ENCODE measurements around the gene APLP1.
"Not testable (repeated sequence)": the region's sequence is repeated elsewhere in the genome, so short reads cannot be mapped to it uniquely, and the experiment has no call there.

APLP1 gene

GRCh38 chr19:35904311-35905068 is 36.1 kb downstream of the APLP1 start:
- DNase-seq (ENCODE audit: low read depth in 2 of 2) = no peak

DNA sequence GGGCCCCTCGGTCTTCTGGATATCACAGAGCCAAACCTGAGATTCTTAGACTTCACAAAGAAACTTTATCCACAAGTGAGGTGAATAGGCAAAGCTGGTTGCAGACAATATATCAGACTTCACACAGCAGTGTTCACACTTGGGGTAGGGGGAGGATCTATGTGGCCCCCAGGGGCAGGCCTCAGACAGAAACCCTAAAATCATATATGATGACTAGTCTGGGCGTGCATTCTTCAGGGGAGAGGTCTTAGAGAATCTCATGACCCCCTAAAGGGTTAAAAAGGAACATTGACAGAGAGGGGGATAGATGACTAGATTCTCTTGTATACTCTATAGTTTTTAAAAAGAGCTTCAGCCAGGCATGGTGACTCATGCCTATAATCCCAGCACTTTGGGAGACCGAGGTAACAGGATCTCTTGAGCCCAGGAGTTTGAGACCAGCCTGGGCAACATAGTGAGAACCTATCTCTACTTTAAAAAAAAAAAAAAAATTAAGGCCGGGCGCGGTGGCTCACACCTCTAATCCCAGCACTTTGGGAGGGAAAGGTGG is 36.9 kb downstream of the APLP1 start:
- no peak for DNase-seq (ENCODE audit: low read depth in 2 of 2)

DNA sequence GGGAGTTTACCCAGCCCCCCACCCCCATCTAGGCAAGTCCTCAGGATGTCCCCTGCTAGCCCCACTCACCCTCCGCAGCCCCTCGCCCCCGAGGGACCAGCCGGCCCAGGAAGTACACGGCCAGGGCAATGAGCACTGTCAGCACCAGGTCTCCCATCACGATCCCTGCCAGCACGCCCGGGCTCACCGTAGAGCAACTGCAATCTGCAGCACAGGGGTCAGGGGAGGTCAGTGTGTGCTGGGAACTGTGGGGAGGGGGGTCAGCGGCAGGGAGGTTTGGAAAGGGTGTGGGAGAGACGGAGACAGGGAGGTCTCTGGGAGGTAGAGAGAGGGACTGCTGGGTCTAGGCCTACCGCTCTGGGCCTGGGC is 39.0 kb downstream of the APLP1 start:
- DNase-seq (ENCODE audit: low read depth in 2 of 2) = no peak

DNA sequence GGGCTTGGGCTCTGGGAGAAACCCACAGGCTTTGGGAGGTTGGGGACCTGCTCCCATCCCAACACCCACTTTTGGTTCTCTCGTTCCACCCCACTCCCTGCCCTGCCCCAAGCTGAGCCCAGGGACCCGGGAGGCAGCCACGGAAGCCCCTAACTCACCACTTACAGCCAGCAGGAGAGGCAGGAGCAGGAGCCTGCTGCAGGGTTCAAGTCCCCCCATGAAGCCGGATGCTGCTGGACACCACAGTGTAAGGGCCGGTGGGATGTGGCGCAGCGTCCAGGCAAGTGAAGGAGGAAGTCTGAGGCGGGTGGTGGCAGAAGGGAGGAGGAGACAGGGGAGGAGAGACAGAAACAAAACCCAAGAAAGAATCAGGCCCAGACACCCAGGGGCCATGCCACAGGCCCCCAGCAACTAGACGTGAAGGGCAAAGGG is 39.7 kb downstream of the APLP1 start, which contains the start of gene TYROBP:
TYROBP (minus strand) TSS at position 286 of the 432 bp plus-strand sequence; CDS start at position 219, 67 bp downstream.
- DNase-seq (ENCODE audit: low read depth in 2 of 2) = no peak

- DNase-seq (ENCODE audit: low read depth in 2 of 2) = no peak
These were observed 40.8 kb downstream of the APLP1 start for GRCh38 chr19:35908973-35909683.

- DNase-seq (ENCODE audit: low read depth in 2 of 2) = no peak
These were observed 41.3 kb downstream of the APLP1 start for GRCh38 chr19:35909684-35910035.

GRCh38 chr19:35910355-35910754 is 42.0 kb downstream of the APLP1 start:
- DNase-seq (ENCODE audit: low read depth in 2 of 2) = not testable (repeated sequence)

GRCh38 chr19:35911173-35911572 is 42.8 kb downstream of the APLP1 start:
- no peak for DNase-seq (ENCODE audit: low read depth in 2 of 2)

- DNase-seq (ENCODE audit: low read depth in 2 of 2) = no peak
These were observed 43.4 kb downstream of the APLP1 start for GRCh38 chr19:35911790-35912189.

DNA sequence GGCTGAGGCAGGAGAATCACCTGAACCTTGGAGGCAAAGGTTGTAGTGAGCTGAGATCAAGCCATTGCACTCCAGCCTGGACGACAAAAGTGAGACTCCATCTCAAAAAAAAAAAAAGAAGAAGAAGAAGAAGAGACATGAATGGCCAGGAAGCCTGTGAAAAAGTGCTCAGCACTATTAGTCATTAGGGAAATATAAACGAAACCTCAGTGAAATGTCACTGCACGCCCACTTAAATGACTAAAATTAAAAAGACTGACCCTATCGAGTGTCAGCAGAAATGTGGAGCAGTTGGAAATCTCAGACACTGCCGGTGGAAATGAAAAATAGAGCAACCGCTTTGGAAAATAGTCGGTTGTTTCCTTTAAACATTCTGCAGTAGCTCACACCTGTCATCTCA is 45.2 kb downstream of the APLP1 start:
- DNase-seq (ENCODE audit: low read depth in 2 of 2) = no peak

GRCh38 chr19:35915443-35915842 is 47.1 kb downstream of the APLP1 start:
- DNase-seq (ENCODE audit: low read depth in 2 of 2) = no peak

GRCh38 chr19:35919306-35919705 is 50.9 kb downstream of the APLP1 start:
- no peak for DNase-seq (ENCODE audit: low read depth in 2 of 2)

- DNase-seq (ENCODE audit: low read depth in 2 of 2) = no peak
These were observed 52.6 kb downstream of the APLP1 start for GRCh38 chr19:35921012-35921411.

DNA sequence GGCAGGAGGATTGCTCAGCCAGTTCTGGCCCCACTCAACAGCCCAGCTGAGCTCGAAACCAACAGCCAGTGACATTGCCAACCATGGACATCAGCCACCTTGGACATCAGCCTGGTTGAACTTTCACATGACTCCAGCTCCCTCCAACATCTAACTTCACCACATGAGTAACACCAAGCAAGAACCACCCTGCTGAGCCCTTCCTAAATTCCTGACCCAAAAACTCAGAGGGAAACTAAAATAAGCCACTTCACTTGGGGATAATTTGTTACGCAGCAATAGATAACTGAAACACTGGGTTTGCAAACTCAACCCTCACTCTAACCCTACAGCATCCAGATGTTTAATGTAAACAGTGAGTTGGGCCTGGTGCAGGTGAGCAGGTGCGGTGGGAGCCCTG is 57.1 kb downstream of the APLP1 start:
- DNase-seq (ENCODE audit: low read depth in 2 of 2) = no peak

- DNase-seq (ENCODE audit: low read depth in 2 of 2) = no peak
These were observed 60.1 kb downstream of the APLP1 start for GRCh38 chr19:35928507-35928906.

Data from activated CD4-positive, alpha-beta T cell treated with anti-CD3 and anti-CD28 coated beads for 24 hours (primary cell).